GM23248 (cell line): ENCODE measurements around the gene ATP13A3. TPM values are rescaled to one million over a fixed set of nuclear protein-coding genes. Genes with fewer than 3 reads are reported as not detected.

Experiments
- DNase-seq: peaks from one replicate; pipeline ENCODE4 v3.0.0-alpha.2; 2015
- H2AFZ ChIP-seq: fragments of 200-600 bp; sonication (generic); 2 replicates; pipeline ENCODE4 v1.6.1; 2016; ENCODE audit warnings: antibody characterized with exemption
- H3F3A ChIP-seq: fragments of 200-600 bp; sonication (generic); 2 replicates; pipeline ENCODE4 v1.6.1; 2016; ENCODE audit warnings: mild to moderate bottlenecking, antibody characterized with exemption, mixed run types; ENCODE audit not compliant: insufficient read depth
- H3K27ac ChIP-seq: fragments of 200-600 bp; sonication (generic); 2 replicates; pipeline ENCODE4 v1.5.1; 2016; ENCODE audit warnings: mild to moderate bottlenecking
- H3K27me3 ChIP-seq: fragments of 200-600 bp; sonication (generic); replicated peaks from 2 replicates; pipeline ENCODE4 v1.6.1; 2016; ENCODE audit warnings: mild to moderate bottlenecking; ENCODE audit not compliant: insufficient read depth
- H3K36me3 ChIP-seq: fragments of 200-600 bp; sonication (generic); 2 replicates; pipeline ENCODE4 v1.6.1; 2016; ENCODE audit warnings: low read depth, mild to moderate bottlenecking
- H3K4me1 ChIP-seq: fragments of 200-600 bp; sonication (generic); 2 replicates; pipeline ENCODE4 v1.6.1; 2016; ENCODE audit warnings: mild to moderate bottlenecking; ENCODE audit not compliant: insufficient read depth
- H3K4me2 ChIP-seq: fragments of 200-600 bp; sonication (generic); one replicate; pipeline ENCODE4 v1.6.1; 2016; ENCODE audit warnings: mild to moderate bottlenecking; ENCODE audit not compliant: unreplicated experiment
- H3K4me3 ChIP-seq: fragments of 200-600 bp; sonication (generic); 2 replicates; pipeline ENCODE4 v1.5.1; 2016; ENCODE audit warnings: mild to moderate bottlenecking
- H3K79me2 ChIP-seq: fragments of 200-600 bp; sonication (generic); 2 replicates; pipeline ENCODE4 v1.6.1; 2016; ENCODE audit warnings: mild to moderate bottlenecking; ENCODE audit not compliant: insufficient read depth
- H3K9ac ChIP-seq: fragments of 200-600 bp; sonication (generic); 2 replicates; pipeline ENCODE4 v1.6.1; 2016; ENCODE audit warnings: mild to moderate bottlenecking
- H3K9me2 ChIP-seq: fragments of 200-600 bp; sonication (generic); 2 replicates; pipeline ENCODE4 v1.6.1; 2016; ENCODE audit warnings: mixed run types, mild to moderate bottlenecking, moderate library complexity; ENCODE audit not compliant: insufficient read depth
- H3K9me3 ChIP-seq: fragments of 200-600 bp; sonication (generic); one replicate; pipeline ENCODE4 v1.6.1; 2017; ENCODE audit warnings: low read depth
- H4K20me1 ChIP-seq: fragments of 200-600 bp; sonication (generic); 2 replicates; pipeline ENCODE4 v1.6.0; 2016; ENCODE audit not compliant: insufficient read depth
- EZH2 ChIP-seq: fragments of 200-600 bp; sonication (generic); IDR thresholded peaks from 2 replicates; pipeline ENCODE4 v1.6.1; 2018; ENCODE audit warnings: antibody characterized with exemption, mild to moderate bottlenecking; ENCODE audit not compliant: insufficient read depth, poor library complexity, severe bottlenecking
- EZH2phosphoT487 ChIP-seq: fragments of 200-600 bp; sonication (generic); IDR thresholded peaks from 2 replicates; pipeline ENCODE4 v1.6.1; 2018; ENCODE audit warnings: antibody characterized with exemption, moderate library complexity, mild to moderate bottlenecking, low read depth; ENCODE audit not compliant: insufficient read depth
- WGBS, 2 experiments: methylation state at CpG; one replicate each; pipeline ENCODE4 v1.1.6; 2015 to 2017; ENCODE audit warnings: low lambda C conversion rate in 2 of 2, low coverage in 1 of 2; ENCODE audit errors: missing lambda C conversion rate in 2 of 2; 5-methylcytosine and 5-hydroxymethylcytosine counted together
- in situ Hi-C: fragments of 300-500 bp; cut with MboI; formaldehyde crosslinking; loops from 2 replicates; pipeline ENCODE4 v1.15.0; 2020
- polyA plus RNA-seq: library from polyadenylated mRNA; unstranded; fragments of >200 nt; fragmentation: Nextera tagmentation; extraction: Ambion mirVana; gene quantifications from 2 replicates; pipeline ENCODE4 v1.2.1, GENCODE V29; 2016
- total RNA-seq: library from RNA; depleted of rRNA; stranded (reverse); fragments of >200 nt; shearing (Covaris generic); gene quantifications from 2 replicates; pipeline ENCODE4 v1.2.3, GENCODE V29; 2014

The ATP13A3 gene
- total and polyA plus RNA-seq, 2 experiments from 2014 or later, result 22.3 to 232 TPM

GRCh38 chr3:194374935-194375334 lies 111.9 kb downstream of the ATP13A3 start:
- no peak for TF ChIP-seq EZH2phosphoT487
- no peak for TF ChIP-seq EZH2
- H3K79me2 ChIP-seq, result no peaks in the 10 kb centered on the region
- H3K4me3 ChIP-seq, result no peak overlapping the region
- no peaks in the 10 kb centered on the region for H4K20me1 ChIP-seq
- no peak overlapping the region for H3K27ac ChIP-seq
- no peak for DNase-seq
- no peaks in the 10 kb centered on the region for H3F3A ChIP-seq
- no peaks in the 10 kb centered on the region for H3K36me3 ChIP-seq
- H3K4me1 ChIP-seq, result peaks cover under 1% of the 10 kb centered on the region
- H3K4me2 ChIP-seq, result no peak overlapping the region
- H3K27me3 ChIP-seq, result no peaks in the 10 kb centered on the region
- no peak overlapping the region for H2AFZ ChIP-seq
- in situ Hi-C loops, result no loop called here
- H3K9me3 ChIP-seq, result no peaks in the 10 kb centered on the region
- no peak overlapping the region for H3K9ac ChIP-seq
- H3K9me2 ChIP-seq, result no peaks in the 10 kb centered on the region
- 91 to 94% methylated on average over 10 of the region's 10 CpGs for WGBS, 2 experiments

GRCh38 chr3:194373899-194374298 lies 112.9 kb downstream of the ATP13A3 start:
- Histone ChIP-seq H3K36me3 (no peaks in the 10 kb centered on the region), H3K27me3 (no peaks in the 10 kb centered on the region), H3K4me1 (peaks cover 10% of the 10 kb centered on the region), H3K4me3 (no peak overlapping the region), H3K9me2 (no peaks in the 10 kb centered on the region), H4K20me1 (no peaks in the 10 kb centered on the region), H3K4me2 (no peak overlapping the region), H3K9me3 (no peaks in the 10 kb centered on the region), H3F3A (peaks cover 7% of the 10 kb centered on the region; the same call in 1 of the 2 replicates), H3K9ac (no peak overlapping the region), H3K27ac (no peak overlapping the region), H3K79me2 (no peaks in the 10 kb centered on the region), H2AFZ (no peak overlapping the region)
- in situ Hi-C loops, result no loop called here
- TF ChIP-seq EZH2phosphoT487 (no peak), EZH2 (no peak)
- WGBS, 2 experiments, result 83 to 86% methylated on average over 8 of the region's 8 CpGs
- DNase-seq, result no peak

- H2AFZ ChIP-seq, result no peak overlapping the region
- no peaks in the 10 kb centered on the region for H4K20me1 ChIP-seq
- peaks cover 9% of the 10 kb centered on the region; the same call in 1 of the 2 replicates for H3F3A ChIP-seq
- DNase-seq, result no peak
- no peaks in the 10 kb centered on the region for H3K9me2 ChIP-seq
- no peak overlapping the region for H3K4me2 ChIP-seq
- no peak overlapping the region for H3K4me3 ChIP-seq
- no peaks in the 10 kb centered on the region for H3K79me2 ChIP-seq
- H3K4me1 ChIP-seq, result peaks cover 18% of the 10 kb centered on the region
- H3K36me3 ChIP-seq, result no peaks in the 10 kb centered on the region
- in situ Hi-C loops, result no loop called here
- no peaks in the 10 kb centered on the region for H3K27me3 ChIP-seq
- no peak overlapping the region for H3K27ac ChIP-seq
- H3K9ac ChIP-seq, result no peak overlapping the region
- 89 to 94% methylated on average over 14 of the region's 14 CpGs for WGBS, 2 experiments
- no peak for TF ChIP-seq EZH2phosphoT487
- TF ChIP-seq EZH2, result no peak
- no peaks in the 10 kb centered on the region for H3K9me3 ChIP-seq
Observed at GRCh38 chr3:194373028-194373427, 113.8 kb downstream of the ATP13A3 start.

GRCh38 chr3:194370753-194371152 lies 116.0 kb downstream of the ATP13A3 start:
- Histone ChIP-seq H3K9me2 (no peaks in the 10 kb centered on the region), H3K9me3 (no peaks in the 10 kb centered on the region), H4K20me1 (no peaks in the 10 kb centered on the region), H3K79me2 (no peaks in the 10 kb centered on the region), H3K4me2 (no peak overlapping the region), H3K9ac (no peak overlapping the region), H3K27me3 (no peaks in the 10 kb centered on the region), H3F3A (peaks cover 15% of the 10 kb centered on the region), H3K4me3 (no peak overlapping the region), H3K27ac (no peak overlapping the region), H3K36me3 (no peaks in the 10 kb centered on the region), H3K4me1 (peaks cover 24% of the 10 kb centered on the region), H2AFZ (no peak overlapping the region)
- TF ChIP-seq EZH2phosphoT487 (no peak), EZH2 (no peak)
- DNase-seq, result no peak
- in situ Hi-C loops, result no loop called here
- WGBS, 2 experiments, result 93 to 95% methylated on average over 9 to 10 of the region's 10 CpGs
